Measurements from ENCODE around the gene NET1.

NET1 gene

DNA sequence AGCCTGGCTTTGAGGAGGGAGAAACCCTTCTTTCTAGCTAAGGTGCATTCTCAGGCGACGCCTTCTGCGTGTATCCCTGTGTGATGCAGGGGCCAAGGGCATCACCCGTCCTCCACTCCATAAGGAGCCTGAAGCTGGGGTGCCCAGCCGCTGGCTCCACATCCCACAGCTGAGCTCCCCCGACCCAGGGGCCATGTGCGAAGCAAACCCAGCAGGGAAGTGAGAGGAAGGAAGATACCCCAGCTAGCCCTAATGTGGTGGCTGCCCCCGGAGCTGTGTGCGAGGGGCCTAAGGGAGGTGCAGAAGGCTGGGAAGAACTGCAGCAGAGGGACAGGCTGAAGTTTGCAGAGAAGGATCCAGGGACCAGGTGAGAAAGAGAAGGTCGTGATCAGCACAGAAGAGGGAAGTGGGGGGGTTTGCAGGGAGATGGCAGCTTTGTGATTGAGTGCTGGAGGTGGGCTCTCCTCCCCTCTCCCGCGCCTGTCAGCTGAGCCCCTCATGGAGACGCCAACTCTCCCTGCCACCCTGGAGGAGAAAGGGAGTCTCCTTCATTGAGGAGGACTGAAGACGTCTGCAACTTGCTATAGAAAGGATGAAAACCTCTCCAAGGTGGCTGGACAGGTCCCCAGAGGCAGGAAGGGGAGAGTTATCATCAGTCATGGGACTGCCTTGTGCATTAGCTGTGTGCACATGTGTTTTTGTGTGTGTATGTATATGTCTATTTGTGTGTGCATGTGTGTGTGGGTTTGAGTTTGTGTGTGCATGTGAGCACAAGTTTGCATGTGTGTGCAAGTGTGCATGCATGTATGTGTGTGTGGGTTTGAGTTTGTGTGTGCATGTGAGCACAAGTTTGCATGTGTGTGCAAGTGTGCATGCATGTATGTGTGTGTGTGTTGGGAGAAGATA, 90.5 kb downstream of the NET1 start:
- no peak for DNase-seq

DNA sequence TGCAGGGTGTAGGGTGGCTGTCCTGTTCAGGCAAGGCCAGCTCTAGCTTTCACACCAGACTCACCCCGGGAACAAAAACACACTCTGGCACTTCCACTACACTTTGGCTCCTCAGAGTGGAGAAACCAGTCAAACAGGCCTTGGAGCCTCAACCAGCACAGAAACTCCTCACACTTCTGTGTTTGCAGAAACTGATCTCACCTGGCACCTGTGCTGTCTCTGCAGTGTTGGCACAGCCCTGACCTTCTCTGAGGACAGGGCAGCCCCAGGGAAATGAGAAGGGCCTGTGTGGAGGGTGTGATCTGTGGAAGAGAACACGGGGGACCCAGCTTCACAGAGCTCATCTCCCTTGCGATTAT, 91.1 kb downstream of the NET1 start:
- no peak for DNase-seq

DNA sequence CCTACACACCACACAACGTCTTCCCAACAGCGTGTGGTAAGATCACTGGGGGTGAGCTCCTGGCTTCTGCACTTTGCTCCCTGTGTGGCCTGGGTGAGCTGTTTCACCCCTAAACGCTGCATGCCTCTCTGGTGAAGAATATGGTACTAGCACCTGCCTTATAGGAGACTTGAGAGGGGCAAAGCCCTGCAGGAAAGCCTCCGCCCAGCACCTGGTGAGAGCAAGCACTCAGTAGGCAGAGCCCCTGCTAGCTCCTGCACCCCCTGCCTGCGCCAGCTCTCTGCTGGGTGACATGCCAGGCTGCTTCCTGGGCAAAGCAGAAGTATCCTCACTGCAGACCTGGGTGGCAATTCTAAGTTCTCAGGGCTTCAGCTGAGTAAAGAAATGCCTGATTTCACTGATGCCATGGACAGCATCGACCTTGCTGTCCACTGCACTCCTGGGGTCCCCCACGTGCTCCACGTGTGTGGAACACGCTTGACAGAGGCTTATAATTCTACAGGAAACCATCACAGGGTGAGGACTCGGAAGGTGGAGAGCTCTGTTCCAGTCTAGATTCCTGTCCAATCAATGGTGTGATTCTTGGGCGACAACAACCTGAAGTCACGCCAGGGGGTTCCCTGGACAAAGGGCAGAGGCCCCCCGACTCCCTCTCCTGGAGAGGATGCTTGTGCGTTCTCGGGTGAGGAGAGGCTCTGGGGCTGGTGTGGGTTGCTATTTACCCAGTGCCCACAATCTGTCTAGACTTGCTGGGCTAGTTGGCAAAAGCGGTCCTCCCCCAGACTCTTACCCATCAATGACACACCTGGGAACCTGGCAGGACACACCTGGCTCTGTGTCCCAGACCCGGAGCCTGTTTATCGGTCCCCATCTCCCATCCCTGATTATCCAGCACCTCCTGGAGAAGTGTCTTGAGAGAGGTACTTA, 92.1 kb downstream of the NET1 start:
- DNase-seq, result no peak

DNA sequence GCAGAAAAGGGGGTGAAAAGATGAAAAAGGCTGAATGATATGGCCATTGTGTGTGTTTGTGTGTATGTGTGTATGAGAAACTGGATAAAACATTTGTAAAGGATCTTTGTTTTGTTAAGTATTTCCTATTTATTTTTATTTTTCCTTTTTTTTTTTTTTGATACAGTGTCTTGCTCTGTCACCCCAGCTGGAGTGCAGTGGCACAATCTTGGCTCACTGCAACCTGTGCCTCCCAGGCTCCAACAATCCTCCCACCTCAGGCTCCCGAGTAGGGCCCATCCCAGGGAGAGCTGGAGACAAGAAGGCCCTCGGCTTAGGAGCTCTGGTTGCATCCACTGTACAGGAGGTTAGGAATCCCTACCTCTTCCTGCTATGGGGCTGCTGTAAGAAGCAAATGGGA, 93.9 kb downstream of the NET1 start:
- no peak for DNase-seq

DNA sequence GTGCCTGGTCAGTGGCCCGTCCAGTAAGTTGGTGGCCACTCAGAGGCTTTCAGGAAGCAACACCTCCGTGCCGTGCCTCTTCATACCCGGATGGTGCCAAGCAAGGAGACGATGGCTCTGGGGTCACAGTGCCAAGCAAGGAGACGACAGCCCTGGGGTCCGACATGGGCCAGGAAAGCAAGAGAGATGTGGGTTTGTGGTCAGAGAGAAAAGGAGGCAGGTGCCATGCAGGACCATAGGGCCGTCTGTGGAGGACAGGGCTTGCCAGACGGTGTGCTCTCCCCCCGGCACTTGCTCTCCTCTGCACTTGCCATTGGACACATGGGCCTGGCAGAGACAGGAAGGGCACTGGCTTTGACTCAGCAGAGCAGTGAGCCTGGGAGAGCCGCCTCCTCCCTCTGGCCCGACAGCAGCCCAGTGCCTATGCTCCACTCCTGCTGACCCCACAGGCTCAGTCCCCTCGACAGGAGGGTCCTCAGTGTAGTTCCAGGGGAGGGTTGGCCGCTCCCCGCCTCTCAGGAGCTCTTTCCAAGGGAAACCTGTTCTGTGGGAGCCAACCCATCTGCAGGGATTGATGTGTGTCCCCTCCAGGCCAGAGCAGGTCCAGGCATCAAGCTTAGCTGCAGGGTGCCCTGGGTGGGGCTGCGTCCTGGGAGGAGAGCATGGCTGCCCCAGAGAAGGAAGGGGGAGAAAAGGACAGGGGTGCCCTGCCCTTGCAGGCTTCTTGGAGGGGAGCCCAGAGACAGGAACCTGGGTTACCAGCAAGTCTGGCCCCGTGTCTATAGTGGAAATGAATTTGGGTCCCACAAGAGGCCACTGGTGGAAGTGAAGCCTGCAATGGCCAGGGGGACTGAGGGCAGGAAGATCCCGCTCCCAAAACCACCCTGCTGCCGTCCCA, 94.6 kb downstream of the NET1 start:
- DNase-seq, result no peak

DNA sequence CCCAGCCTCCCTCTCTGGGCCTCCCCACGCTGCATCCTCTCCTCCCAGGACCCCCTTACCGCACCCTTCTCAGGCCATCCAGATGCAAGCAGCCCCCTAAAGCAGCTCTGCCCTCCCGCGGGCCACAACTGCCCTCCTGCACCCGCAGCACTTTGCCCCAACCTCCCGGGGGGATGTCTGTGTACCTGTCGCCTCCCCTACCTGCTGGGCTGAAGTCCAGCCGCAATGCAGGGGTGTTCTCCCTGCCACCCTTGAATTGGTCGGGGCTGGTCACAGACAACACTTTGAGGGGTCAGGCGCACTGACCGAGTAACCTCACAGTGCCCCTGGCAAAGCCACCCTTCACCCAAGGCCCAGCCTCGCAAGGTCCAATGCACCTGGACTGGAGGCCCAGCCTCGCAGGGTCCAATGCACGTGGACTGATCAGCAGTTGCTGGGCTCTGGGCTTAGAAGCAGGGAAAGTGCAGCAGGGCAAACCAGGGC, 95.3 kb downstream of the NET1 start:
- DNase-seq, result no peak

DNA sequence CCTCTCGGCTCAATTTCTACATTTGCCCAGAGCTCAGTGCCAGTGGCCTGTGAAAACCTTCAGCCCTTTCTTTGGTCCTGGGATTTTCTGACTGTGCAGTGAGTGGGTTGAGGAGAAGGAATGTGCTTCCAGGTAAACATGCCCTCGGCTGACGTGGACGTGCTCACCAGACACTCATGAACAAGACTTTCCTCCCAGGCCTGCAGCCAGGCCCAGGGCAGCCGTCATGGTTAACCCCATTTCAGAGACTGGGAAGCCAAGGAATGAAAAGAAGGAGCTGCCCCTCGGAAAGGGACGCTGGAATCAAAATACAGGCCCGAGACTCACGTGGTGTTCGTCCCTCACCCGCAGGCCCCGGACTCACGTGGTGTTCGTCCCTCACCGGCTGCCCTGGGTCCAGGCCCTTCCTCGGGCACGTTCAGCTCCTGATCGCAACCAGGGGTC, 95.8 kb downstream of the NET1 start:
- no peak for DNase-seq
